ENCODE measurements around the gene CNTRL.

DNA sequence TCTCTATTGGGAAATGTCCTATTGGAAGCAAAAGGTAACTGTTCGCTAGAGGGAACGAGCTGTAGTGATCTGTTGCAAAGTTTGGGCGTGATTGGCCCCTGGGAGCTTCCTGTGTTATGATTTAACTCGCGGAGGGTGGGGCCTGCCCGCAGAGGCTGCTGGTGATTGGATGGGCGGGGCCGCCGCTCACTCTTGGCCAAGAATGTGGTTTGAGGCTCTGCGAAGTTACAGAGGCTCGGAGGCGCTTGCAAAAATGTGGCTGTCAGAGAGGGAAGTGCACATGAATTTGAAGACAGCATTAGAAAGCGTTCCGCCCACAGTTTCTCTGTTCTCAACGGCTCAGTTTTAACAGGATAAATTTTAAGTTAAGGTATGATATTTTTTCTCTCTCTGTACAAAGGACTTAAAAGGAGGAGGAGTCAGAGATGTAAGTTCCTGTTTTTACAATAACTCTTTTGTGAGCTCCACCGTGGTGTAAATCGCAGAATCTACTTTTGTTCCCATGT lies 46.9 kb downstream of the CNTRL start:
- TF ChIP-seq, protein P1, sequence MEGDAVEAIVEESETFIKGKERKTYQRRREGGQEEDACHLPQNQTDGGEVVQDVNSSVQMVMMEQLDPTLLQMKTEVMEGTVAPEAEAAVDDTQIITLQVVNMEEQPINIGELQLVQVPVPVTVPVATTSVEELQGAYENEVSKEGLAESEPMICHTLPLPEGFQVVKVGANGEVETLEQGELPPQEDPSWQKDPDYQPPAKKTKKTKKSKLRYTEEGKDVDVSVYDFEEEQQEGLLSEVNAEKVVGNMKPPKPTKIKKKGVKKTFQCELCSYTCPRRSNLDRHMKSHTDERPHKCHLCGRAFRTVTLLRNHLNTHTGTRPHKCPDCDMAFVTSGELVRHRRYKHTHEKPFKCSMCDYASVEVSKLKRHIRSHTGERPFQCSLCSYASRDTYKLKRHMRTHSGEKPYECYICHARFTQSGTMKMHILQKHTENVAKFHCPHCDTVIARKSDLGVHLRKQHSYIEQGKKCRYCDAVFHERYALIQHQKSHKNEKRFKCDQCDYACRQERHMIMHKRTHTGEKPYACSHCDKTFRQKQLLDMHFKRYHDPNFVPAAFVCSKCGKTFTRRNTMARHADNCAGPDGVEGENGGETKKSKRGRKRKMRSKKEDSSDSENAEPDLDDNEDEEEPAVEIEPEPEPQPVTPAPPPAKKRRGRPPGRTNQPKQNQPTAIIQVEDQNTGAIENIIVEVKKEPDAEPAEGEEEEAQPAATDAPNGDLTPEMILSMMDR (conservative IDR thresholded peaks at IDR 0.05): no peak; the same call in 1 of the 2 replicates
- TF ChIP-seq EZH2 (IDR thresholded peaks at IDR 0.05; ENCODE audit: low read depth): no peak

All from PC-9 (cell line).